SJSA1 (cell line): ENCODE results near the gene SSRP1. TPM values are rescaled to one million over a fixed set of nuclear protein-coding genes. Genes with fewer than 3 reads are reported as not detected.
"Not testable (repeated sequence)": the region's sequence is repeated elsewhere in the genome, so short reads cannot be mapped to it uniquely, and the experiment has no call there.

Source experiments
- DNase-seq, 2 experiments: peaks; one replicate each; pipeline ENCODE4 v3.0.0-alpha.2; 2015 to 2020; ENCODE audit warnings: low spot score in 2 of 2, low read depth in 1 of 2
- H3K27ac ChIP-seq: fragments of 250-450 bp; sonication (Bioruptor Pico); 2 replicates; pipeline ENCODE4 v1.5.1; 2020; ENCODE audit warnings: mild to moderate bottlenecking, moderate library complexity
- H3K27me3 ChIP-seq: fragments of 250-450 bp; sonication (Bioruptor Pico); replicated peaks from 2 replicates; pipeline ENCODE4 v1.5.1; 2020; ENCODE audit warnings: mild to moderate bottlenecking, moderate library complexity
- H3K36me3 ChIP-seq: fragments of 250-450 bp; sonication (Bioruptor Pico); 2 replicates; pipeline ENCODE4 v1.5.1; 2020; ENCODE audit warnings: mild to moderate bottlenecking
- H3K4me1 ChIP-seq: fragments of 250-450 bp; sonication (Bioruptor Pico); replicated peaks from 2 replicates; pipeline ENCODE4 v1.6.1; 2021; ENCODE audit warnings: mild to moderate bottlenecking
- H3K4me3 ChIP-seq: fragments of 250-450 bp; sonication (Bioruptor Pico); 2 replicates; pipeline ENCODE4 v1.5.1; 2020; ENCODE audit warnings: mild to moderate bottlenecking
- H3K9me3 ChIP-seq: fragments of 250-450 bp; sonication (Bioruptor Pico); replicated peaks from 2 replicates; pipeline ENCODE4 v1.5.1; 2020; ENCODE audit warnings: mild to moderate bottlenecking
- total RNA-seq: library from RNA; depleted of rRNA; stranded (reverse); fragments of >200 nt; shearing (Covaris generic); gene quantifications from 2 replicates; pipeline ENCODE4 v1.2.3, GENCODE V29; 2014

Gene SSRP1
- total RNA-seq, 1 experiment from 2014 or later: 186 TPM

- H3K4me3 ChIP-seq: no peak overlapping the region
- no peak for DNase-seq
- H3K9me3 ChIP-seq: no peaks in the 10 kb centered on the region
- H3K27ac ChIP-seq: no peak overlapping the region
- 0 out of 2 replicates have a peak, but pooled peaks cover 3% of the 10 kb centered on the region for H3K27me3 ChIP-seq
- peaks cover 13% of the 10 kb centered on the region for H3K4me1 ChIP-seq
- peaks cover 11% of the 10 kb centered on the region for H3K36me3 ChIP-seq
Measured at GRCh38 chr11:57339328-57339727, 3.6 kb upstream of the SSRP1 start.

GRCh38 chr11:57338142-57338541 lies 2.5 kb upstream of the SSRP1 start, which contains the start of gene P2RX3:
Gene P2RX3 (plus strand): TSS chr11:57338352. CDS start chr11:57338551, 199 bp downstream.
- no peak within 1 kb of the TSS for H3K4me3 ChIP-seq
- no peaks in the 10 kb centered on the region for H3K9me3 ChIP-seq
- DNase-seq: no peak
- peaks cover 14% of the 10 kb centered on the region for H3K4me1 ChIP-seq
- H3K27ac ChIP-seq: no peak within 1 kb of the TSS
- H3K36me3 ChIP-seq: peaks cover 23% of the 10 kb centered on the region
- H3K27me3 ChIP-seq: 0 out of 2 replicates have a peak, but pooled peaks cover 3% of the 10 kb centered on the region

GRCh38 chr11:57336856-57337255 lies 1.2 kb upstream of the SSRP1 start:
- H3K27ac ChIP-seq, DNase-seq, H3K27me3 ChIP-seq, H3K4me3 ChIP-seq, H3K9me3 ChIP-seq: not testable (repeated sequence)
- Histone ChIP-seq H3K36me3 (peaks cover 36% of the 10 kb centered on the region), H3K4me1 (peaks cover 14% of the 10 kb centered on the region)

GRCh38 chr11:57336111-57336666 lies 497 bp upstream of the SSRP1 start:
- Histone ChIP-seq H3K4me3 (peak overlapping the region; percentile 67), H3K27me3 (0 out of 2 replicates have a peak, but pooled peaks cover 3% of the 10 kb centered on the region), H3K36me3 (peaks cover 42% of the 10 kb centered on the region), H3K4me1 (peaks cover 14% of the 10 kb centered on the region), H3K27ac (peak overlapping the region; percentile 86), H3K9me3 (no peaks in the 10 kb centered on the region)
- no peak for DNase-seq

- Histone ChIP-seq H3K27ac (peak overlapping the region; percentile 86), H3K9me3 (no peaks in the 10 kb centered on the region), H3K36me3 (peaks cover 55% of the 10 kb centered on the region), H3K27me3 (0 out of 2 replicates have a peak, but pooled peaks cover under 1% of the 10 kb centered on the region), H3K4me1 (peaks cover 14% of the 10 kb centered on the region), H3K4me3 (peak overlapping the region; percentile 67)
- DNase-seq: no peak
Measured at GRCh38 chr11:57335023-57335342, 709 bp downstream of the SSRP1 start.

- Histone ChIP-seq H3K9me3 (no peaks in the 10 kb centered on the region), H3K36me3 (peaks cover 76% of the 10 kb centered on the region), H3K4me1 (peaks cover 14% of the 10 kb centered on the region), H3K4me3 (no peak overlapping the region), H3K27ac (no peak overlapping the region), H3K27me3 (no peaks in the 10 kb centered on the region)
- DNase-seq: no peak
Measured at GRCh38 chr11:57332694-57333440, 2.8 kb downstream of the SSRP1 start.

GRCh38 chr11:57331720-57332119 lies 4.0 kb downstream of the SSRP1 start:
- no peak for DNase-seq
- Histone ChIP-seq H3K4me3 (no peak overlapping the region), H3K4me1 (peaks cover 14% of the 10 kb centered on the region), H3K36me3 (peaks cover 86% of the 10 kb centered on the region), H3K27ac (no peak overlapping the region), H3K27me3 (no peaks in the 10 kb centered on the region), H3K9me3 (no peaks in the 10 kb centered on the region)

- Histone ChIP-seq H3K27me3 (no peaks in the 10 kb centered on the region), H3K27ac (no peak overlapping the region), H3K4me3 (no peak overlapping the region), H3K36me3 (peaks cover 96% of the 10 kb centered on the region), H3K9me3 (no peaks in the 10 kb centered on the region), H3K4me1 (peaks cover 20% of the 10 kb centered on the region)
- no peak for DNase-seq
Measured at GRCh38 chr11:57330029-57330428, 5.7 kb downstream of the SSRP1 start.

- H3K36me3 ChIP-seq: peaks cover 76% of the 10 kb centered on the region
- no peak for DNase-seq
- peaks cover 25% of the 10 kb centered on the region for H3K4me1 ChIP-seq
- no peak overlapping the region for H3K4me3 ChIP-seq
- H3K27me3 ChIP-seq: no peaks in the 10 kb centered on the region
- H3K27ac ChIP-seq: no peak overlapping the region
- no peaks in the 10 kb centered on the region for H3K9me3 ChIP-seq
Measured at GRCh38 chr11:57327721-57328120, 8.0 kb downstream of the SSRP1 start.

- Histone ChIP-seq H3K36me3 (peaks cover 58% of the 10 kb centered on the region), H3K9me3 (no peaks in the 10 kb centered on the region), H3K4me3 (peak overlapping the region; percentile 42; the same call in 1 of the 2 replicates), H3K27me3 (no peaks in the 10 kb centered on the region), H3K27ac (peak overlapping the region; percentile 68), H3K4me1 (peaks cover 45% of the 10 kb centered on the region)
- no peak for DNase-seq
Measured at GRCh38 chr11:57325735-57326048, 10.0 kb downstream of the SSRP1 start.

- Histone ChIP-seq H3K36me3 (peaks cover 58% of the 10 kb centered on the region), H3K4me1 (peaks cover 45% of the 10 kb centered on the region), H3K27ac (peak within 1 kb of the TSS; percentile 68), H3K9me3 (no peaks in the 10 kb centered on the region), H3K27me3 (no peaks in the 10 kb centered on the region), H3K4me3 (peak within 1 kb of the TSS; percentile 42)
- DNase-seq: peak; percentile 88 to 96
Measured at GRCh38 chr11:57324886-57325734, 10.6 kb downstream of the SSRP1 start, which contains the start of gene TNKS1BP1. Gene TNKS1BP1 (minus strand): TSS chr11:57324952. CDS start chr11:57321885, 3,067 bp downstream.

GRCh38 chr11:57324154-57324885 lies 11.4 kb downstream of the SSRP1 start:
- no peaks in the 10 kb centered on the region for H3K27me3 ChIP-seq
- peak in 1 of 2 experiments; percentile 31 for DNase-seq
- no peaks in the 10 kb centered on the region for H3K9me3 ChIP-seq
- H3K4me1 ChIP-seq: peaks cover 45% of the 10 kb centered on the region
- H3K4me3 ChIP-seq: peak overlapping the region; percentile 42
- H3K36me3 ChIP-seq: peaks cover 53% of the 10 kb centered on the region
- H3K27ac ChIP-seq: 0 out of 2 replicates have a peak overlapping the region, but pooled peaks have one; percentile 16

GRCh38 chr11:57323855-57324153 lies 11.9 kb downstream of the SSRP1 start:
- peaks cover 51% of the 10 kb centered on the region for H3K36me3 ChIP-seq
- no peaks in the 10 kb centered on the region for H3K9me3 ChIP-seq
- no peak for DNase-seq
- H3K27me3 ChIP-seq: no peaks in the 10 kb centered on the region
- peaks cover 45% of the 10 kb centered on the region for H3K4me1 ChIP-seq
- H3K4me3 ChIP-seq: peak overlapping the region; percentile 42
- 0 out of 2 replicates have a peak overlapping the region, but pooled peaks have one; percentile 16 for H3K27ac ChIP-seq
